Bone marrow (tissue), 2 donors: Measurements from ENCODE around the gene C5orf63.
A peak's percentile ranks its signal among the peaks of the same experiment; 100 is the strongest.
"Not testable (repeated sequence)": the region's sequence is repeated elsewhere in the genome, so short reads cannot be mapped to it uniquely, and the experiment has no call there.

Experiments used
- DNase-seq, 2 donors: peaks; one replicate each; lab custom pipeline; 2025; lab: John Stamatoyannopoulos, UW

C5orf63 gene

DNA sequence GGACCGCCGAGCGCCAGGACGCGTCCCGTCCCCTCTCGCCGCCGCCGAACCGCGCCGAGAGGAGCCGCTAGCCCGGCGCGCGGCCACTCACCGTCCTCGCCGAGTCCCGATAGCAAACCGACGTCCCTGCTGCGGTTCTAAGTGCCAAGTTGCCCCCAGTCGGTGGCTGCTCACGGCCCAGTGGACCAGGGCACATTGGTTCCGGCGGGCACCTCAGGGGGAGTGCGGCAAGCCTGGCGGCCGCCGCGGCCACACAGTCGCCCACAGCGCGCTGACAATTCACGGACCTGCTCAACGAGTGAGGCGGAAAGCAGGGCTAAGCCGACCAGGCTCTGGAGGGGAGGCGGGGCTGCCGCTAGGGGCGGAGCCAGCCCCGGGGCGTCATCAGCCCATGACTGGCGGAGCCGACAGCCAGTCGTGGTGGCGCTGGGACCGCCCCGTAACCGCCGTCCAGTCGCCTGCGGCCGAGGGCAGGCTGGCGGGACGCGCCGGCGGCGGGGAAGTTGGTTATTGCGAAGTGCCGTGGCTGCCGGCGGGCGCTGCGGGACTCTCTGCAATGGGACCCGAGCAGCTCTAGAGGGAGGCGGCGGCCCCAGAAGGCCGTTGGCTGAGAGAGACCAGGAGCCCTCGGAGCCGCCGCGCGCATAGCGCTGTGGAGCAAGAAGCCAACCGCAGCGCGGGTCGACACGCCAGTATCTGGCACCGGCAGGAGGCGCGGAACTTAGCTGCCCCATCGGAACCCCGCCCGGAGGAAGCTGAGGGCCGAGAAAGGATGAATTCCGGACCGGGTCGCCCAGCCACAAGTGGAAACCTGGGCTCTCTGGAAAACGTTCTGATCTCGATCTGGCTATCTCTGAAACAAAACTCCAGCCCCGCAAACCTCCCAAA lies 42.8 kb downstream of the C5orf63 start, which contains the start of gene MARCHF3:
Gene MARCHF3, minus strand, starts transcription at position 300 of the 888 bp plus-strand sequence. CDS start 112,387 bp downstream, outside the sequence.
- peak; percentile 83 to 88 for DNase-seq

DNA sequence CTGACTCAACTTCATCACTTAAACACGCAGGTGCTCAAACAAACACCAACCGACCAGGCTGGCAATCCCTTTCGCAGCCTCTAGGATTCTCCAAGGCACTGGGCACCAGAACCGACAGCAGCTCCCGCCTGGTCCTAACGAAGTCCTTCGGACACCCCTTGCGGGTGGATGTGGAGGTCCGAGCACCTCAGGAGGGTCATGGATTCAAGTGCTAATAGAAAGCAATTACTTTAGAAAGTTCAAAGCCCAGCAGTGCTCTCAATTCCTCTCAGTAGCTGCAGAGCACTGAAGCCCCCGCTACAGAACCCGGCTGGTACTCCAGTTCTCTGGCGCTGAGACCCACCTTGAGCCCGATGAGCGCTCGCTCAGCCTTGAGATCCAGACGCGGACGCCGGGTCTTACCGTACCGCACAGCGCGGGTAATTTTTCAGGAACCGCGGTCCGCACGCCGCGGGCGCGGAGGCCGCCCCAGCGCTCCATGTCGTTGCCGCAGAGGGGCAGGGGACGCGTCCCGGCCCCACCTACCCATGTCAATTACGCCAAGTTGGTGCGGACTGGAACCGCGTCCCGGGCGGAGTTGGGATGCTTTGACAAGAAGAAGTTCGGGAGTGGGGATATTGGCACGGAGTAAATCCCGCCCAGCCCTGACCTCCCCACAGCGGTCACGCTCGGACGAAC lies 43.6 kb downstream of the C5orf63 start:
- peak; percentile 24 to 54 for DNase-seq

DNA sequence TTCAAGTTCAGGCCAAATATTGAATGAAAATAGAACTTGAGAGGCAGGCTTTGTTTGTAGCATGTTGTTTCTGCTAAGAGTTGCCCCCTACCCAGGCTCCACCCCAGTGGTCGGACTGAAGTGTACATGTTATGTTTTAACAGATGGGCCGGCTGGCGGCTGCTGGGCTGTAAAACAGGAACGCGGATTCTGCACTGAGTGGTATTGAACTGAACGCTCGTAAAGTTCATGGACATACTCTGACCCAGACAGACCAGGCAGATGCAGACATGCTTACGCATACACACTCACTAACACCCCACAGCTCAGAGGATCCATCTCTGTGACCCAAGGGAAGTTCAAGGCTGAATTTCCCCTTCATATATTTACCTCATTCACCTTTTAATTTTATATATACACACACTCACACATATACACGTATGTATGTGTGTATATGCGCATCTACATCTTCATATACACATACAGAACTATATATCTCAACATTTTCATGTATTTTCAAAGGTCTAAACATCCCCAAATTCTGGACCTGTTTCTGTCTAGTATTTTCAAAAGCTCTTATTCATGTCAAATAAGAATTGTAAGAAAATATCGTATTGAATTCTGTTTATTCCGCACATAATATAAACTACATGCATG lies 44.4 kb downstream of the C5orf63 start:
- DNase-seq, result peak in 1 of 2 donors; percentile 23

DNA sequence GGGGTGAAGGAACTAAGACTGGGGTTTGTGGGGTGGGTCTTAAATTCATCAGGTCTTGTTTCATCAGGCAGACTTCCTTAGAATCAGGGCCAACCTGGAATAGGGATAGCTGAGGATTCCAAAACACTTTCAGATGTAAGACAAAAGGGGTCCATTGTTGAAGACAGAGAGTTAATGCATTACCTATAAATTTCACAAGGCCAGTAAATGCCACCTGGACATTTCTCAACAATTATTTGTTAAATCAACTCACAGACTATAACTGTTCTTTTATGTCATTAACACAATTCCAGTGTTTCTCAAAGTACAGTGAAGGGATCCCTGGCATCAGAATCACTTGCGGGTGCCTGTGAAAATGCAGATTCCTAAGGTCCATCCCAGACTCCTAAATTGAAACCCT lies 45.8 kb downstream of the C5orf63 start:
- DNase-seq, result no peak

DNA sequence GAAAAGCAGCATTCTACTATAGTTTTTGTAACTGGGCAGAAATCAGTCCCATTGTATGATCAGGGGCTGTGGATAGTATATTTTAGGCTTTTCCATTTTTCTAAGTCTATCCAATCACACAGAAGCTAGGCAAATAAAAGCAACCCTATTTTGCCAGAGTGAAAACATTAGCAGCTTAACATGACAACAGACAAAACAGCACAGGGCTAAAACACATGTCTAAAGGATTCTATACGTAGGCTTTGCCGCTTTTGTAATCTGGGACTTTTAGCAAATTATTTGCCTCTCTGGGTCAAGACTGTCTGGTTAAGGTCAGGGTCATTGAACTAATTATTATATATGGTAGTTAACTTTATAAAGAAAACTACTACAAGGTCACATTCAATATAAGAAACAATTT lies 47.1 kb downstream of the C5orf63 start:
- no peak for DNase-seq

DNA sequence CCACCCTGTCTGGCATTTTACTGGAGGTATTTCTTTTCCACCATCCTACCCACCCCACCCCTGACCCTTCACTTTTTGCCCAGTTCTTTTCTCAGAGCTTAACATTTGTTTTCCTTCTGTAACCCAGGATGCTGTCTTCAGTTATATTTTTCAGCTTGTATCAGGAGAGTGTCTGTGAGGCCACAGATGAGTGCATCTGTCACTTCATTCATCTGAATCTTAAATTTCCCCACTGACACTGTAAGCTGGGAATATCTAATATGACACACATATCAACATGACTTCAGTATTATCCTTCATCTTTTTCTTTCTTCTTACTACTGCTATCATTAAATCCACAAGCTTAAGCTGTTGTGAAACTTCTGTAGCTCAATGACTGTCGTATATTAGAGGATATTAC lies 47.8 kb downstream of the C5orf63 start:
- no peak for DNase-seq

DNA sequence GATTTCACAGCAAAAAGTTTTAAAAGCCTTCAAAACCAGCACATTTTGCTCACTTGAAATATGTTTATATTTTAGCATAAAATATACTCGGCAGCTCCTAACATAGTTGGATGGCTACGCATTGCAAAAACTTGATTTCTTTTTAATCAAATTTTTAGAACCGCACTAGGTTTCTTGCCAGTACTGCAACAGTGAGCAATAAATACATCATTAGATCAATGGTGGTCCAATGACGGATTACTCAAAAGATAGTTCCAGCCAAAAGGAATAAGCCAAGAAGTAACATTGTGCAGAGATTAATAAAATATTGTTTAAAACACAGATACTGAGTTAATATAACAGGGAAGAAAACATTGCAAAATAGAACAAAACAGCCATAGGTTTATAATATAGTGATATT lies 48.5 kb downstream of the C5orf63 start:
- DNase-seq, result no peak

DNA sequence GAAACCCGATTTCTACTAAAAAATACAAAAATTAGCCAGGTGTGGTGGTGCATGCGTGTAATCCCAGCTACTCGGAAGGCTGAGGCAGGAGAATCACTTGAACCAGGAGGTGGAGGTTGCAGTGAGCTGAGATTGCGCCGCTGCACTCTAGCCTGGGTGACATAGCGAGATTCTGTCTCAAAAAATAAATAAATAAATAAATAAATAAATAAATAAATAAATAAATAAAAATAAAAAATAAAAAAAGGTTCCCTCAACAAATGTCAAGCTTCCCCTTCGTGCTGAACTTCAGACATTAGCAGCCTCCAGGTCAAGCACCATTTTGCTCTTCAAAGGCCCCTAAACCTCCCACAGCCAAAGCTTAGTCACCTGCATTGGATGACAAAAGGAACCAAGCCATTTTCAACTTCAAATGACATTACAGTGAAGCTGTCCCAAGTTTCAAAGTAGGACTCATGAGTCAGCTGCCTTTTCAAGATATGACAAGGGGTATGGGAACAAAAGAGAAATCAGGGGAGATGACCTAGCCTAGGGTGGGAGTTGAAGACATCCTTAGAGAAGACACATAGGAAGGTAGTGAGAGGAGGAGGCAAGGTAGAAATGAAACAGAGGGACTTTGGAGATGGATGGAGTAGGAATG lies 49.6 kb downstream of the C5orf63 start:
- not testable (repeated sequence) for DNase-seq

DNA sequence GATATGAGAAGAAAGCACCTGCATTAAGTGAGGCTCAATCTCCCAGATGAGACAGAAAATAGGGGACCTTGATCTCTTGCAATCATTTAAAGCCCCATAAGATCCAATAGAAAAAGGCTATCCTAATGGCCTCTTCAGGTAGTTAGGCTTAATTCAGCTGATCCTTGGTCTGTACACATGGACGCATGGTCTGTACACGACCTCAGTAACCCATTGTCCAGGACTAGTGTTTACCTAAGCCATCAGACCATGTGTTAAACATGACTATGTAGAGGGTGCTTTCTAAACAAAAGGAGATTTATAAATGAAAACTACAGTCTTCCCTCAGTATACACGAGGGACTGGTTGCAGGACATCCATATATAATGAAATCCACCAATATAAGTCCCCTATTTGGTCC lies 50.5 kb downstream of the C5orf63 start:
- DNase-seq, result no peak

DNA sequence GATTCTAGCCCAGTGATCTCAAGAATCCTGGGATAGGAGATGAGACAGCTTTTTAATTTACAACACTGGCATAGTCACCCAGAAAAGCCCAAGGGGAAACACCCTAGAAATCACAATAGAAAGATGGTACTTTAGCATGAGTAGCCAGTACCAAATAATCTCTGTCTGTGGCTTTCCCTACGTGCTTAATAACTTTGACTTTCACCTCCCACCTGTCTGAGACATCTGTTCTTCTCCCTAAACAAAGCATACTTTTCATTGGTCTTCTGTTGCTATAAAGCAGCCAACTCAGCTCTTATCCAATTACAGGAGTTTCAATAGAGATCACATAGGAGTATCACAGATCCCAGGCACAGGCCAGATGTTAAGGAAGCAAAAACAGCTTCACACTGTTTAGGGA lies 53.4 kb downstream of the C5orf63 start:
- no peak for DNase-seq

DNA sequence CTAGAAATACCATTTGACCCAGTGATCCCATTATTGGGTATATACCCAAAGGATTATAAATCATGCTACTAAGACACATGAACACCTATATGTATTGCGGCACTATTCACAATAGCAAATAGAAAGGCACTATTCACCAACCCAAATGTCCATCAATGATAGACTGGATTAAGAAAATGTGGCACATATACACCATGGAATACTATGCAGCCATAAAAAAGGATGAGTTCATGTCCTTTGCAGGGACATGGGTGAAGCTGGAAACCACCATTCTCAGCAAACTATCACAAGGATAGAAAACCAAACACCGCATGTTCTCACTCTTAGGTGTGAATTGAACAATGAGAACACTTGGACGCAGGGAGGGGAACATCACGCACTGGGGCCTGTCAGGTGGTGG lies 56.6 kb downstream of the C5orf63 start:
- DNase-seq, result not testable (repeated sequence)

DNA sequence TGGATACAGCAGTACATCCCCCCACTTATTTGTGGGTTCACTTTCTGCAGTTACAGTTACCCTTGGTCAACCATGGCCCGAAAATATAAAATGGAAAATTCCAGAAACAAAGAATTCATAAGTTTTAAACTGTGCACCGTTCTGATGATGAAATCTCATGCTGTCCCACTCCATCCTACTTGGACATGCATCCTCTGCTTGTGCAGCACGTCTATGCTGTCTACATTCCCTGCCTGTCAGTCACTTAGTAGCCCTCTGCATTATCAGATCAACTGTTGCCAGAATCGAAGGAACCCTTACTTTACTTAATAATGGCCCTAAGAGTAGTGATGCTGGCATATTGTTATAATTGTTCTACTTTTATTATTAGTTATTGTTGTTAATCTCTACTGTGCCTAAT lies 57.6 kb downstream of the C5orf63 start:
- DNase-seq, result no peak

DNA sequence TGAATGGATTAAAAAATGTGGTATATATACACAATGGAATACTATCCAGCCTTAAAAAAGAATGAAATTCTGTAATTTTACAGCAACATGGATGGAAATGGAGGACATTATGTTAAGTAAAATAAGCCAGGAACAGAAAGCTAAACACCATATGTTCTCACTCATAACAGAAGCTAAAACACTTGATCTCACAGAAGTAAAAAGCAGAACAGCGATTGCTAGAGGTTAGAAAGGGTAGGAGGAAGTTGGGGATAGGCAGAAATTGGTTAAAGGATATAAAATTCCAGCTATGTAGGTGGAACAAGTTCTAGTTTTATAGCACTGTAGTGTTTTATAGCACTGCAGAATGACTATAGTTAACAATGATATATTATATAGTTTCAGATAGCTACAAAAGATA lies 58.7 kb downstream of the C5orf63 start:
- DNase-seq, result peak in 1 of 2 donors; percentile 54

DNA sequence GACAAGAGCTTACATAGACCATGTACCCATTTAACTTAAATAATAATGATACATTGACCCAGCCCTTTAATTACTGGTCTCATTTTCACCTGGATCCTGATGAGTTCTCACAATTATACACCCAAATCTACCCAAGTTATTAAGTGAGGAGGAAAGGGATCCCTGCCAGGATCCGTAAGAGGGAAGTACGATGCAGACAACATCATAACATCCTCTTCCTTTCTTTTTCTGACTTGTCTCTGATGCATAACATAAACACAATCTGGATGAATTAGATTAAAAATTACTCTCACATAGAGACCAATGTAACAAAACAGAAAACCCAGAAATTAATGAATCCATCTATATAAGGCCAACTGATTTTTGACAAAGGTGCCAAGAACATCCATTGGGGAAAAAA lies 59.9 kb downstream of the C5orf63 start:
- DNase-seq, result no peak

DNA sequence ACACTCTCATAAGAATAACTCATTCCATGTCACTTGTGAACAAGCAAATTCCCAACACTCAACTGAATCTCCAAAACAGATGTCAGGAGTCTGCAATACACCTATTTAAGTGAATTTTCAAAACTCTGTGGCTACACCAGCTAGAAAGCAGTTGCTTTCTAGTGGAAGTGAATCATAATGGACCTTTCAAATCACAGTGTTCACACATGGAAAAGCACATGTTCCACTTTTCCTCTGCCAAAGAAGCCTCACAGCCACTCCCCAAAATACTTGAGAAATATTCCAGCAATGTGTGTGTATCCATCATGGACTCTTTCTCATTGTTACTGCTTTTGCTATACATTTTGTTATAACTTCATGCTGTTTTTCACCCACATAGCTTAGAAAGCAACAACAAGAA lies 60.4 kb downstream of the C5orf63 start:
- no peak for DNase-seq

DNA sequence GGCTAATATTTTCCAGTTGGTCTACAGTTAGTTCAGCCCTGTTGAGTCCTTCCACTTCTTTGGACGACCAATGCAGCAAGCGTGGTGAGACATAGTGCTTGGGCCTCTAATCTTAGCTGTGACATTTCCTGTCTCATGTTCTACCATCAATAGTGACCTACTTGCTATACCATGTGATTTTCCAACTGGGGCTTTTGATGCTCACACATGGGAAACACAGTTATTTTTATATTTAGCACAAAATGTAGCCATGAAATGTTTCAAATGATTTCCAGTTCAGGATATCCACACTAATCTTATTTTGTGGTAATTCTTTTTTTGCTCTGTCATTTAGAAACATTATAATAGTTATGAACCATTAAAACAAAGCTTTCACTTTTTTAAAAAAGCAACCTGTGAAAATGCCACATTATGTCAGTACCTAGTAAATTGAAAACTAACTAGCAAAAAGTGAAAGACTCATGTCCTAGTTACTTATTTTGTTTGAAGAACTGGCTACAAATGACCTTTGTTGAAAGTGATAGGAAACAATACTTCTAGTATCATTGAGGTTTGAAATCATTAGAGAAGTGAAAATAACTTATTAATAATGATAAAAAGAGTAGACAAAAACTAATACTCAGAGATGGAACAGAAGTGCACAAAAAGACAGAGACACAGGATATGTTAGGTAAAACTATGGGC lies 61.2 kb downstream of the C5orf63 start:
- no peak for DNase-seq

DNA sequence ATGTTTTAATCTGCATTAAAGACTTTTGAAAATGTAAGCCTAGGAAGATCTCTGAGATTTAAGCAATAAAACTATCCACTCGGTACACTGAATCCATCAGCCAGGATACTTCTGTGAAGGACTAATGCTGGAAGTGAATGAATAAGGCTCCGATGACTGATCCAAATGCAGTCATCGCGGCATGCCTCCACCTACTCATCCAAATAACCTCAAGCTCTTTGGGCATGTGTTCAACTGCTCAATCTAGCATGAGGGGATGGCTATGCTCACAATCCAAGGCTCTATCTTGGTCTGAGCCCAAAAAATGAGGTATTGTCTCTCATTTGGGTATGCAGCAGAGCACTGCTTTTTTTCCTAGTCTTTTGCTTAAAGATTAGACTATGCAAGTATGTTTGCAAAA lies 62.1 kb downstream of the C5orf63 start:
- DNase-seq, result no peak

DNA sequence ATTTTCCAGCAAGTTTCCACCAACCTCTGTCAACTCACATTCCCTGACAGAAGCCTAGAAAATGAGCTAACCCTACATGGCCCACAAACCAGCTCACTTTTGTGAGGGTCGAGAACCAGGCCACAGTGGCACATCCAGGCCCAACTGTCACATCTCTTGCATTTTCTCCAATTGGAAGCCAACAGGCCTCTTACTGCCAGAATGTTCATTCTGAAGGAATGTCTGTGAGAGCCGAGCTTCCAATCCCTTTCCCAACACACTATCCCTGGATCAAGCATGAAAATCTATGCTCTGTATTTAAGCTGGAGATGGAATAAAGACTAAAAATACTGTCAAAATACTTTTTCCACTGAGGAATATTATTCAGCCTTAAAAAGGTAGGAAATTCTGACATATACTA lies 62.9 kb downstream of the C5orf63 start:
- no peak for DNase-seq

DNA sequence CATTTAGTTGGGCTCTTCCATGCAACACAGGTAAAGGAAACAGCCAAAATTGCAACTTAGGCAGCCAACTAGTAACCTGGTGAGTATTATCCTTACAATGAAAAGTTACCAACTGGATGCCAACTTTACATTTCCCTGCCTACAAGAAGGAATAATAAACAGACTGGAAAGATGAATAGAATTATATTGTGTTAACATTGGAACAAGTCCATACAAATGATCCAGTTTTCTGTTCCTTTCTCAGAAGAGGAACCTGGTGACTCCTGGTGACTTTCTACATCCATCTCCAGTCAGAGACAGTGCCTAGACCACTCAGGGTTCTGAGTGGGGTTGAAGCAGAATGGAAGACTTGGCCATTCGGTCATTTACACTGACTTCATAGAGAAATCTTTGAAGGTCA lies 63.5 kb downstream of the C5orf63 start:
- DNase-seq, result no peak

DNA sequence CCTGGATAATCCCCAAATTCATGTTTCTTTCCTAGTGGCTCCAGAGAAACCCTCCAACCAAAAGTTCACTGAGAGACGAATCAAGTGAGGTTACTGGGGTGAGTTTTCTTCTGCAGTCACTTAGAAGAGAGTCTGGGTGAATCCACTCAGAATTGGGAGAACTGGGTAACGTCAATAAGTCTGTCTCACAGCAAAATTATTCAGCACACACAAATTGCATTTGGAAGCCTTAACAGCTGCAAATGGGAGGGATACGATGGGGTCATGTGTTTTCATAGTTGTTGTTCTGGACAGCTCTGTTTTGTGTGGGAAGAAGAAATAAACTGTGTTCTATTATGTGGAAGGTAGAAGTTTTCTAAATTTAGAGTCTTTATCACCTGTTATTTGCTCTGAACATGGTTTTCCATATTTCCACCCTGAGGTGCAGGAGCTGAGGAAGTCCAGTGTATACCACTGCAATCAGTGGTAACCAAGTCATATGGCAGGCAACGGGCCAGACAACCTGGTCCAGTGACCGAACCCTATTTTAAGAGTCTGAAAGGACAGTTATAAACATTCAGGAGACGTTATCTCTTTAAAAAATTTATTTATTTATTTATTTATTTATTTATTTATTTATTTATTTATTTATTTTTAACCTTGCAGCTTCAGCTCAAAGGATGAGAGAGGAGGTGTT lies 64.9 kb downstream of the C5orf63 start:
- DNase-seq, result no peak

DNA sequence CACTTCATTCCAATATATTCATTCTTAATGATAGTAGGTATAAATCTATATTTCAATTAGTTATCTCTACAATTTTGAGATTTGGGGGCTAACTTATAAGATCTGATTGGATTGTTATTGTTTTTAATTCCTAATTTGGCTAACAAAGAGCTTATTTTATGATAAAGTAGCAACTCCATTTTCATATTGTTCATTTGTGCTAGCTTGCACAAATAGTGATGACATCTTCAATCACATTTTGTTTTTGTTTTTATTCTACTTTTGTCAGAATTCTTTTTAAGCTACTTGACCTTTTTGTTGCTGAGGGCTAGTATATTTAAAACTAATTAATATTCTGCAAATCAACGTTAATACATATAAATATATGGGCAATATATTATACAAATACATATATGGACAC lies 65.8 kb downstream of the C5orf63 start:
- DNase-seq, result no peak
